Right lung (tissue), 2 donors: ENCODE results near the gene TARP.
"Not testable (repeated sequence)": the region's sequence is repeated elsewhere in the genome, so short reads cannot be mapped to it uniquely, and the experiment has no call there.

Source experiments
- DNase-seq, 2 donors: peaks; one replicate each; pipeline ENCODE4 v3.0.0-alpha.2; 2013

Gene TARP

GRCh38 chr7:38262545-38262944, 10.9 kb downstream of the TARP start:
- no peak for DNase-seq

- not testable (repeated sequence) for DNase-seq
Measured at GRCh38 chr7:38262026-38262425, 11.4 kb downstream of the TARP start.

GRCh38 chr7:38261601-38262000, 11.8 kb downstream of the TARP start:
- not testable (repeated sequence) for DNase-seq

GRCh38 chr7:38259157-38259556, 14.3 kb downstream of the TARP start:
- DNase-seq, result not testable (repeated sequence)

GRCh38 chr7:38257350-38257677, 16.1 kb downstream of the TARP start:
- DNase-seq, result no peak

- not testable (repeated sequence) for DNase-seq
Measured at GRCh38 chr7:38249849-38250248, 23.6 kb downstream of the TARP start.

- DNase-seq, result no peak
Measured at GRCh38 chr7:38248069-38248567, 25.3 kb downstream of the TARP start.

GRCh38 chr7:38245409-38245977, 27.9 kb downstream of the TARP start:
- no peak for DNase-seq

GRCh38 chr7:38244516-38244915, 28.9 kb downstream of the TARP start:
- no peak for DNase-seq

GRCh38 chr7:38243345-38243744, 30.1 kb downstream of the TARP start:
- peak; percentile 13 to 14 for DNase-seq

- no peak for DNase-seq
Measured at GRCh38 chr7:38242814-38243213, 30.6 kb downstream of the TARP start.

- no peak for DNase-seq
Measured at GRCh38 chr7:38241071-38241470, 32.4 kb downstream of the TARP start.

GRCh38 chr7:38239129-38239528, 34.3 kb downstream of the TARP start:
- DNase-seq, result not testable (repeated sequence)

- no peak for DNase-seq
Measured at GRCh38 chr7:38235606-38236005, 37.8 kb downstream of the TARP start.

GRCh38 chr7:38234759-38235158, 38.7 kb downstream of the TARP start:
- not testable (repeated sequence) for DNase-seq

GRCh38 chr7:38232502-38233366, 40.7 kb downstream of the TARP start:
- DNase-seq, result no peak

- DNase-seq, result no peak
Measured at GRCh38 chr7:38229884-38230642, 43.4 kb downstream of the TARP start.

GRCh38 chr7:38229386-38229785, 44.0 kb downstream of the TARP start:
- DNase-seq, result no peak

GRCh38 chr7:38224392-38224791, 49.0 kb downstream of the TARP start:
- DNase-seq, result no peak

GRCh38 chr7:38223306-38223705, 50.1 kb downstream of the TARP start:
- DNase-seq, result no peak

GRCh38 chr7:38222481-38223096, 50.8 kb downstream of the TARP start:
- DNase-seq, result peak; percentile 23 to 41

GRCh38 chr7:38220452-38220851, 53.0 kb downstream of the TARP start:
- DNase-seq, result no peak
